ENCODE results near the gene BUB3. TPM values are rescaled to one million over a fixed set of nuclear protein-coding genes. Genes with fewer than 3 reads are reported as not detected.

Gene BUB3
- total and polyA plus RNA-seq, 2 of the 4 experiments (the other 2 are of a cell fraction), result 215 to 384 TPM

DNA sequence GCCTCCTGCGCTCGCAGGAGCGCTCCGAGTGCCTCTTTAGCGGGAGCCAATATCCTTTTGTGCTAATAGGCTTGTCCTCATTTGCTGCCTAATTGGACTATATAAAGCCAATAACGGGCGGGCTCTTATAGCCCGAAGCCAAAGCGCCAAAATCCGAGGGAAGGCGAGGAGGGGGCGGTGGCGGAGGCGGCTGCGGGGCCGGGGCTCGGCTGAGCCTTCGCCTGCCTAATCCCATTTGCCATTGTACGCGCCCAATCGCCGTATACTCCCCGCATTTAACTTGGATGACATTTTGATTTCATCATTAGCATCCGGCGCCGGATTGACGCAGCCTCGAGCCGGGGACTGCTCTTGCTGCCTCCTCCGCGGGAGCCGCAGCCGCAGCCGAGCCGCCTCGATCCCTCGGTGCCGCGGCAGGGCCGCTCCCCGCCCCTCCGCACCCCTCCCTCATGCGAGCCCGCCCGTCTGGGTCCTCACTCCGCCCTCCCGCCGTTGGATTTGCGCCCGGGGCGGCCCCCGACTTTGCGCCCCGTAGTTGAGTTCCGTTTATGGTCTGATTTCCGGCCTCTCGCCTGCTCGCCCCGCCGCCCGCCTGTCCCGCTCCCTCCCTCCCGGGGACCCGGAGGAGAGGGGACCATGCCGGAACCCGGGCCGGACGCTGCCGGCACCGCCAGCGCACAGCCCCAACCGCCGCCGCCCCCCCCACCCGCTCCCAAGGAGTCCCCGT is 18.6 kb upstream of the BUB3 start, which contains the start of gene HMX3:
TSS of gene HMX3 (plus strand) at position 556 of the 727 bp plus-strand sequence. CDS start at position 637, 81 bp downstream.
- in situ Hi-C loops (cut with MboI; ENCODE audit: low sequenced_read_pairs), result loop anchor here (10.0 to 25.0 kb wide), 2 partner anchors 829 to 1252 kb away; no protein-coding TSS in a partner anchor

More for the DNA sequence above, 18.6 kb upstream of the BUB3 start, which contains the start of gene HMX3:
- Histone ChIP-seq H3K23ac (ENCODE audit: low read depth, low read length) (no peak within 1 kb of the TSS), H3K4me1 (ENCODE audit: control insufficient read depth, insufficient read depth, low read length) (peaks cover 2% of the 10 kb centered on the region; the same call in 1 of the 2 replicates), H3K9me3 (ENCODE audit: control insufficient read depth, insufficient read depth, low read length) (no peaks in the 10 kb centered on the region; the same call in 1 of the 2 replicates), H3K36me3 (ENCODE audit: control insufficient read depth, insufficient read depth, low read length) (no peaks in the 10 kb centered on the region), H3K18ac (ENCODE audit: low read depth, low read length) (no peak within 1 kb of the TSS), H3K27me3 (ENCODE audit: control insufficient read depth, insufficient read depth, low read length) (peaks cover 92% of the 10 kb centered on the region), H4K91ac (ENCODE audit: insufficient read depth, low read depth, low read length) (no peak within 1 kb of the TSS), H3K4me3 (ENCODE audit: insufficient read depth, low read depth, low read length) (peak within 1 kb of the TSS; percentile 27; the same call in 1 of the 2 replicates), H3K9ac (ENCODE audit: low read depth, low read length) (no peak within 1 kb of the TSS), H2BK5ac (ENCODE audit: low read depth, low read length, poor library complexity, severe bottlenecking) (no peak within 1 kb of the TSS), H3K56ac (ENCODE audit: extremely low read depth, insufficient read depth, low read length) (no peak within 1 kb of the TSS), H2AK5ac (ENCODE audit: low read depth, low read length) (no peak within 1 kb of the TSS), H3K14ac (replicated peaks; ENCODE audit: low read depth, low read length) (no peak within 1 kb of the TSS), H3K4me2 (ENCODE audit: low read depth, low read length) (peak within 1 kb of the TSS; percentile 54; the same call in 1 of the 2 replicates), H3K4ac (ENCODE audit: low read depth, low read length) (no peak within 1 kb of the TSS), H4K20me1 (ENCODE audit: insufficient read depth, low read length) (0 out of 2 replicates have a peak, but pooled peaks cover 3% of the 10 kb centered on the region), H2AFZ (replicated peaks; ENCODE audit: low read length, poor library complexity) (peak within 1 kb of the TSS; percentile 26), H3K27ac (ENCODE audit: insufficient read depth, low read length) (no peak within 1 kb of the TSS), H4K8ac (ENCODE audit: low read depth in 2 of 2, low read length in 2 of 2) (no peak within 1 kb of the TSS), H3K79me1 (ENCODE audit: low read depth in 1 of 2, low read length in 2 of 2) (no peaks in the 10 kb centered on the region), H3K9me1 (ENCODE audit: insufficient read depth, low read length) (no peaks in the 10 kb centered on the region), H2BK15ac (ENCODE audit: low read depth, low read length) (no peak within 1 kb of the TSS), H2BK120ac (ENCODE audit: low read depth, low read length) (no peak within 1 kb of the TSS), H4K5ac (ENCODE audit: low read depth, low read length) (no peak within 1 kb of the TSS), H2BK20ac (ENCODE audit: low read depth, low read length) (no peak within 1 kb of the TSS), H2AK9ac (replicated peaks; ENCODE audit: low read depth, low read length, poor library complexity) (peak within 1 kb of the TSS; percentile 25)
- ATAC-seq (ENCODE audit: low read depth) (peak; percentile 27; the same call in 1 of the 2 replicates), DNase-seq (peak; percentile 23)
- BruUV-seq (replicated peaks), result no TSS peak
- dilution Hi-C loops (cut with HindIII; ENCODE audit: low sequenced_read_pairs, unreplicated experiment) (no loop called here), intact Hi-C loops (cut with micrococcal nuclease) (no loop called here)
- TF ChIP-seq, protein P1, sequence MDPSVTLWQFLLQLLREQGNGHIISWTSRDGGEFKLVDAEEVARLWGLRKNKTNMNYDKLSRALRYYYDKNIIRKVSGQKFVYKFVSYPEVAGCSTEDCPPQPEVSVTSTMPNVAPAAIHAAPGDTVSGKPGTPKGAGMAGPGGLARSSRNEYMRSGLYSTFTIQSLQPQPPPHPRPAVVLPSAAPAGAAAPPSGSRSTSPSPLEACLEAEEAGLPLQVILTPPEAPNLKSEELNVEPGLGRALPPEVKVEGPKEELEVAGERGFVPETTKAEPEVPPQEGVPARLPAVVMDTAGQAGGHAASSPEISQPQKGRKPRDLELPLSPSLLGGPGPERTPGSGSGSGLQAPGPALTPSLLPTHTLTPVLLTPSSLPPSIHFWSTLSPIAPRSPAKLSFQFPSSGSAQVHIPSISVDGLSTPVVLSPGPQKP (IDR thresholded peaks at IDR 0.05; ENCODE audit: borderline replicate concordance, low read depth, low read length), result no peak
- TF ChIP-seq MAFK (IDR thresholded peaks at IDR 0.05; ENCODE audit: low read depth, low read length) (no peak), FOS (IDR thresholded peaks at IDR 0.05; ENCODE audit: low read depth, low read length) (no peak)
- ChIA-PET CTCF (no interaction called here), POLR2A (ENCODE audit: unreplicated experiment) (no interaction called here)
- 2% methylated on average over 29 of the region's 76 CpGs; no CpG with 5 or more reads in 1 of the 2 experiments for WGBS, 2 experiments (ENCODE audit: extremely low coverage in 2 of 2, insufficient read length in 1 of 2)

All from IMR-90 (cell line).